Measurements from ENCODE around the gene TP53BP2. TPM values are rescaled to one million over a fixed set of nuclear protein-coding genes. Genes with fewer than 3 reads are reported as not detected.

The TP53BP2 gene
- total RNA-seq, 1 experiment from 2014 or later = 38.2 TPM

DNA sequence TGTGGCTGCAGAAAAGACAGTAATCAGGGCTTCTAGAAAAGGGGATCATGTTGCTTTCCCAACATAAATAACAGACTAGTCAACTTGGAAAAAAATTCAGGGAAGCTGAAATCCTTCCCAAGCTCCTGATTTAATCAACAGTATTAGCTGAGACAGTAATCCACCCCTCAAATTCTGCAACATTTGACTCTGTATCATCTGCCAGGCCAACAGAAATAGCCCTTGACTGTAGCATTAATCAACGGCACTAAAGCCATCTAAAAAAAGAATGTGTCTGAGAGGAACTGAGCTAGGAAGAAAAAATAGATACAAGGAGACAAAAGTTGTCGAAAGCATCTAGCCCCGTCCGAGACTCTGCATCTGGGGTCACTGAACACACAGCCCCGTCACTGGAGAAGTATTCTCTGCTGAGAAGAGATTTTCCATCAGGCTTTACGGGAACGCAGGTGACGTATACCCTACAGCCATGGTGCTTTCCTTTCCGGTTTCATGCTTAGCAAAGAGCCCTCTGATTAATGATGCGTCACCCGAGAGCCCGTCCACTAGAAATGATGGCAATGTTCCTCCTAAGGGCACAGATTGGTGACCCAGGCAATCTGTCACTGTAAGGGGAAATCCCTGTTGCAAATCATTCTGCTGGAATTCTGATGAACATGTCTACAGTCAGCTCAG, 42.1 kb upstream of the TP53BP2 start (continued):
- TF ChIP-seq REST (IDR thresholded peaks at IDR 0.05; ENCODE audit: low read depth) (no peak), ZNF274 (IDR thresholded peaks at IDR 0.05; ENCODE audit: low read depth, low read length) (no peak), SP1 (IDR thresholded peaks at IDR 0.05; ENCODE audit: low read depth) (peak; percentile 26; the same call in 1 of the 2 replicates), POLR2A (IDR thresholded peaks at IDR 0.05; ENCODE audit: borderline replicate concordance, extremely low read depth, insufficient read depth, insufficient read length) (no peak), EZH2 (IDR thresholded peaks at IDR 0.05) (no peak), POLR2AphosphoS5 (IDR thresholded peaks at IDR 0.05; ENCODE audit: low read depth, low read length) (no peak)
- TF ChIP-seq, protein P1, sequence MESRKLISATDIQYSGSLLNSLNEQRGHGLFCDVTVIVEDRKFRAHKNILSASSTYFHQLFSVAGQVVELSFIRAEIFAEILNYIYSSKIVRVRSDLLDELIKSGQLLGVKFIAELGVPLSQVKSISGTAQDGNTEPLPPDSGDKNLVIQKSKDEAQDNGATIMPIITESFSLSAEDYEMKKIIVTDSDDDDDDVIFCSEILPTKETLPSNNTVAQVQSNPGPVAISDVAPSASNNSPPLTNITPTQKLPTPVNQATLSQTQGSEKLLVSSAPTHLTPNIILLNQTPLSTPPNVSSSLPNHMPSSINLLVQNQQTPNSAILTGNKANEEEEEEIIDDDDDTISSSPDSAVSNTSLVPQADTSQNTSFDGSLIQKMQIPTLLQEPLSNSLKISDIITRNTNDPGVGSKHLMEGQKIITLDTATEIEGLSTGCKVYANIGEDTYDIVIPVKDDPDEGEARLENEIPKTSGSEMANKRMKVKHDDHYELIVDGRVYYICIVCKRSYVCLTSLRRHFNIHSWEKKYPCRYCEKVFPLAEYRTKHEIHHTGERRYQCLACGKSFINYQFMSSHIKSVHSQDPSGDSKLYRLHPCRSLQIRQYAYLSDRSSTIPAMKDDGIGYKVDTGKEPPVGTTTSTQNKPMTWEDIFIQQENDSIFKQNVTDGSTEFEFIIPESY (IDR thresholded peaks at IDR 0.05; ENCODE audit: extremely low read depth, insufficient replicate concordance, low read length) = no peak

DNA sequence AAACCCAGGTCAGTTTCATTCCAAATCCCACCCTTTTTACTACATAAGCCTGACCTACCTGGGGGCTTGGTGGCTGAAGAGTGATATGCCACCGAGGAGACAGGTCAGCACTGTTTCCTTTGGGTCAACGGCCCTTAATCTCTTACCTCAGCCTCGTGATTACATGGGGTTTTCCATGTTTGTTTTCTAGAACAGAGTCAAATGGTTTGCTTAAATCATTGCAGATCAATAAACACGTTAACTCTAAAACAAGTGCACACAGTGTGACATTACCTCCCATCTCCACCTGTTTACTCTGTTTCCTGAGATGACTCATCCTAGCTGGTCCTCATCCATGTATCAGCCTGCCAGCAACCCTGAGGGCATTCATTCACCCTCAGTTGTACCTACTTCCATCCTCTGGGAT, 40.8 kb upstream of the TP53BP2 start:
- Histone ChIP-seq H3K4me2 (ENCODE audit: low read length) (no peak overlapping the region), H3K36me3 (ENCODE audit: control insufficient read depth in 1 of 2, insufficient read depth in 2 of 2, low read length in 2 of 2) (no peaks in the 10 kb centered on the region), H3K4me1 (ENCODE audit: control insufficient read depth in 1 of 2, insufficient read depth in 2 of 2, low read length in 2 of 2) (peaks cover 0 to 9% of the 10 kb centered on the region in 2 experiments; a peak in 1 of 4 replicates), H3K9ac (ENCODE audit: low read length) (no peak overlapping the region), H3K27me3 (ENCODE audit: insufficient read depth, low read length) (no peaks in the 10 kb centered on the region), H3K27ac (ENCODE audit: low read depth, low read length) (no peak overlapping the region), H4K20me1 (ENCODE audit: insufficient read depth) (no peaks in the 10 kb centered on the region), H3K9me2 (ENCODE audit: insufficient read depth) (no peaks in the 10 kb centered on the region), H3K4me3 (replicated peaks in 1 of 2; ENCODE audit: low read depth in 1 of 2, low read length in 2 of 2) (no peak overlapping the region), H3K79me2 (ENCODE audit: insufficient read depth, low read length) (no peaks in the 10 kb centered on the region), H2AFZ (ENCODE audit: low read depth, low read length, poor library complexity, severe bottlenecking) (no peak overlapping the region), H3K9me3 (ENCODE audit: control insufficient read depth in 1 of 2, insufficient read depth in 1 of 2, low read depth in 1 of 2, low read length in 2 of 2) (no peaks in the 10 kb centered on the region)
- ChIA-PET POLR2A (no interaction called here), CTCF (no interaction called here), RAD21 (ENCODE audit: low non-redundant PET in 1 of 2, low total read pairs in 2 of 2, uncharacterized antibody in 2 of 2, unreplicated experiment in 2 of 2) (no interaction called here)
- no peak for DNase-seq (ENCODE audit: low read depth, low spot score)
- ATAC-seq = no peak
- no TSS peak for BruUV-seq (replicated peaks)
- no peak for TF ChIP-seq YY1 (IDR thresholded peaks at IDR 0.05; ENCODE audit: extremely low read depth, insufficient replicate concordance, low read depth, low read length)
- no peak for TF ChIP-seq ZNF274 (IDR thresholded peaks at IDR 0.05; ENCODE audit: low read depth, low read length)
- TF ChIP-seq EZH2 (IDR thresholded peaks at IDR 0.05) = no peak
- no peak for TF ChIP-seq POLR2A (IDR thresholded peaks at IDR 0.05; ENCODE audit: borderline replicate concordance, extremely low read depth, insufficient read depth, insufficient read length)
- TF ChIP-seq POLR2AphosphoS5 (IDR thresholded peaks at IDR 0.05; ENCODE audit: low read depth, low read length) = no peak
- TF ChIP-seq SP1 (IDR thresholded peaks at IDR 0.05; ENCODE audit: low read depth) = no peak
- TF ChIP-seq TCF7L2 (IDR thresholded peaks at IDR 0.05; ENCODE audit: borderline replicate concordance, extremely low read depth, insufficient read depth, insufficient read length) = no peak
- intact Hi-C loops (cut with micrococcal nuclease) = no loop called here

Data from HCT116 (cell line).